HepG2 (cell line): ENCODE measurements around the gene RASSF4. TPM values are rescaled to one million over a fixed set of nuclear protein-coding genes. Genes with fewer than 3 reads are reported as not detected.

Experiments
- ARNT2 ChIP-seq: sonication (generic); formaldehyde crosslinking; IDR thresholded peaks from 2 replicates; pipeline ENCODE4 v1.8.0; 2022; ENCODE audit warnings: mild to moderate bottlenecking, low read depth, missing genetic modification reagents, moderate library complexity
- CENPT ChIP-seq: sonication (generic); formaldehyde crosslinking; IDR thresholded peaks from 2 replicates; pipeline ENCODE4 v1.8.0; 2022; ENCODE audit warnings: low read depth, mild to moderate bottlenecking, moderate library complexity, missing genetic modification reagents
- ETV5 ChIP-seq: IDR thresholded peaks from 2 replicates; pipeline ENCODE4 v1.6.1; 2018; ENCODE audit warnings: missing biosample characterization, missing genetic modification reagents, inconsistent platforms, borderline replicate concordance
- FOSL2 ChIP-seq: sonication (generic); formaldehyde crosslinking; IDR thresholded peaks from 2 replicates; pipeline ENCODE4 v1.4.0; 2020; ENCODE audit warnings: missing genetic modification reagents
- KLF6 ChIP-seq: IDR thresholded peaks from 2 replicates; pipeline ENCODE4 v1.8.0; 2016; ENCODE audit warnings: missing biosample characterization, missing genetic modification reagents
- NR2C2 ChIP-seq: sonication (generic); formaldehyde crosslinking; IDR thresholded peaks from 2 replicates; pipeline ENCODE4 v1.4.0; 2020; ENCODE audit warnings: missing genetic modification reagents, mild to moderate bottlenecking, moderate library complexity, borderline replicate concordance
- SNAI1 ChIP-seq: sonication (generic); formaldehyde crosslinking; IDR thresholded peaks from 2 replicates; pipeline ENCODE4 v1.5.0; 2020; ENCODE audit warnings: mild to moderate bottlenecking, missing genetic modification reagents, borderline replicate concordance
- STAG1 ChIP-seq: sonication (generic); formaldehyde crosslinking; IDR thresholded peaks from 2 replicates; pipeline ENCODE4 v1.4.0; 2020; ENCODE audit warnings: missing genetic modification reagents
- TCF7 ChIP-seq: sonication (generic); IDR thresholded peaks from 2 replicates; pipeline ENCODE4 v1.6.1; 2016; ENCODE audit warnings: antibody characterized with exemption, low read depth
- ZNF331 ChIP-seq: sonication (generic); formaldehyde crosslinking; IDR thresholded peaks from 2 replicates; pipeline ENCODE4 v1.4.0; 2020; ENCODE audit warnings: missing genetic modification reagents
- ZNF44 ChIP-seq: sonication (generic); formaldehyde crosslinking; IDR thresholded peaks from 2 replicates; pipeline ENCODE4 v1.5.1; 2020; ENCODE audit warnings: mild to moderate bottlenecking, missing genetic modification reagents
- ZNF709 ChIP-seq: sonication (generic); formaldehyde crosslinking; IDR thresholded peaks from 2 replicates; pipeline ENCODE4 v1.5.0; 2020; ENCODE audit warnings: mild to moderate bottlenecking, missing genetic modification reagents
- ZNF749 ChIP-seq: sonication (generic); formaldehyde crosslinking; IDR thresholded peaks from 2 replicates; pipeline ENCODE4 v1.8.0; 2022; ENCODE audit warnings: mild to moderate bottlenecking, missing genetic modification reagents, moderate library complexity, borderline replicate concordance
- polyA plus RNA-seq, 8 experiments: library from polyadenylated mRNA; depleted of rRNA in 3 of 8; stranded (reverse) in 7 of 8; unstranded in 1 of 8; fragments of >200 nt; fragmentation: Illumina TruSeq in 4 of 8; extraction: Trizol in 4 of 8; gene quantifications; 2 replicates each; pipeline versions ENCODE4 v1.2.1 to v1.2.3, GENCODE V29; 2011 to 2016; ENCODE audit warnings: low read depth in 4 of 8, missing spikeins in 1 of 8, mixed read lengths in 1 of 8; ENCODE audit not compliant: insufficient read depth in 1 of 8
- total RNA-seq, 5 experiments: library from RNA; depleted of rRNA; stranded (reverse); fragments of >200 nt; fragmentation: Illumina TruSeq; extraction: Trizol; gene quantifications; 2 replicates each; pipeline ENCODE4 v1.2.3, GENCODE V29; 2016; ENCODE audit warnings: low read depth in 1 of 5
- TF ChIP-seq, protein P1 (sequence below): sonication (generic); formaldehyde crosslinking; conservative IDR thresholded peaks from 2 replicates; pipeline ENCODE4 v1.5.0; 2020; ENCODE audit warnings: missing genetic modification reagents
- TF ChIP-seq, protein P2 (sequence below), 2 experiments: sonication (generic) in 1 of 2; formaldehyde crosslinking in 1 of 2; IDR thresholded peaks; 2 replicates each; pipeline versions ENCODE4 v1.4.0 to v1.6.1; 2016 to 2020; ENCODE audit warnings: borderline replicate concordance in 1 of 2, low read depth in 1 of 2, mild to moderate bottlenecking in 1 of 2, missing genetic modification reagents in 1 of 2
- TF ChIP-seq, protein P3 (sequence below): IDR thresholded peaks from 2 replicates; pipeline ENCODE4 v1.6.1; 2016; ENCODE audit warnings: missing compliant biosample characterization, missing genetic modification reagents, borderline replicate concordance
- TF ChIP-seq, protein P4 (sequence below): sonication (generic); formaldehyde crosslinking; IDR thresholded peaks from 2 replicates; pipeline ENCODE4 v1.5.0; 2020; ENCODE audit warnings: missing genetic modification reagents
- TF ChIP-seq, protein P5 (sequence below): IDR thresholded peaks from 2 replicates; pipeline ENCODE4 v1.6.1; 2016; ENCODE audit warnings: mild to moderate bottlenecking

RASSF4 gene
- total and polyA plus RNA-seq, 2 of the 13 experiments (the other 11 are each of a cell fraction or from before 2014, with no cell fraction given), result 34.0 to 51.7 TPM

DNA sequence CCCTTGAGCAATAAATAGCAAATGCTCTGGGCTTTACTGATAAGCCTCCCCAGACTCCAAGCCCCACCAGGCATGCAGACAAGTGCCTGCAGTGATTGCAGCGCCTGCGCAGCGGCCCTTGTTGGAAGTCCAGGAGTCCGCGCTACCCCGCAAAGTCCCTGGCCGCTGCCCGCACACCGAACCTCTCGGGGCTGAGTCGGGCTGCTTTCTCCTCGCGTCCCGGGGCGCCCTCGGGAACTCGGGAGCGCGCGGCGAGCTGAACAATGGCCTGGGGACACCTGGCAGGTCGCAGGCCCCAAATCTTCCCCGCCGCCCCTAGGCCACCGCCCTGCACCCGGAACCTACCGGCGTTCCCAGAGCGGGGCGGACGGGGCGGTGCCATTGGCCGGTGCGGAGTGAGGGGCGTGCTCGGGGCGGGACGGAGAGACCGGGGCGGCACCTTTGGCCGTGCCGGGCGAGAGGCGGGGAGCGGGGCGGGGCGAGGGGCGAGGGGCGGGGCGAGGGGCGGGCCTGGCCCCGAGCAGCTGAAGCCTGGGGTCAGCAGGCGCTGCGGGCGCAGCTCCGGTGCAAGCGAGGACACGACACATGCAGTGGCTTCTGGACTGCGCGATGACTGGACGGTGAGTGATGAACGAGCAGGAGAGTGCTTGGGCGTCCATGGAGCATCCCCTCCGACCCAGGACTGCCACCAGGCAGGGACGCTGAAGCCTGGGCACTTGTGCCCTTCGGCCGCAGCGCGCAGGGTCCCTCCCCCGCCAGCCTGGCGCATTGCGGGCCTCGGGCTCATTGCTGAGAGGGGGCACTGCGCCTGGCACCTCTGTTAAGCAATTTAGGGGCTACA is at the start of gene RASSF4 (continued):
- peak; percentile 82; the same call in 1 of the 2 replicates for TF ChIP-seq KLF6 (CRISPR knock-in tag)
- no peak for TF ChIP-seq STAG1
- TF ChIP-seq ZNF709 (CRISPR knock-in tag), result peak; percentile 75; the same call in 1 of the 2 replicates
- TF ChIP-seq ZNF331 (CRISPR knock-in tag), result no peak; the same call in 1 of the 2 replicates
- no peak for TF ChIP-seq CENPT (CRISPR knock-in tag)
- 0 out of 2 replicates have a peak, but pooled peaks have one; percentile 27 for TF ChIP-seq NR2C2 (CRISPR knock-in tag)
- TF ChIP-seq ZNF44 (CRISPR knock-in tag), result no peak
- TF ChIP-seq SNAI1, result 0 out of 2 replicates have a peak, but pooled peaks have one; percentile 53
- TF ChIP-seq, protein P1, sequence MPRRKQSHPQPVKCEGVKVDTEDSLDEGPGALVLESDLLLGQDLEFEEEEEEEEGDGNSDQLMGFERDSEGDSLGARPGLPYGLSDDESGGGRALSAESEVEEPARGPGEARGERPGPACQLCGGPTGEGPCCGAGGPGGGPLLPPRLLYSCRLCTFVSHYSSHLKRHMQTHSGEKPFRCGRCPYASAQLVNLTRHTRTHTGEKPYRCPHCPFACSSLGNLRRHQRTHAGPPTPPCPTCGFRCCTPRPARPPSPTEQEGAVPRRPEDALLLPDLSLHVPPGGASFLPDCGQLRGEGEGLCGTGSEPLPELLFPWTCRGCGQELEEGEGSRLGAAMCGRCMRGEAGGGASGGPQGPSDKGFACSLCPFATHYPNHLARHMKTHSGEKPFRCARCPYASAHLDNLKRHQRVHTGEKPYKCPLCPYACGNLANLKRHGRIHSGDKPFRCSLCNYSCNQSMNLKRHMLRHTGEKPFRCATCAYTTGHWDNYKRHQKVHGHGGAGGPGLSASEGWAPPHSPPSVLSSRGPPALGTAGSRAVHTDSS (CRISPR knock-in tag), result no peak
- TF ChIP-seq, protein P2, sequence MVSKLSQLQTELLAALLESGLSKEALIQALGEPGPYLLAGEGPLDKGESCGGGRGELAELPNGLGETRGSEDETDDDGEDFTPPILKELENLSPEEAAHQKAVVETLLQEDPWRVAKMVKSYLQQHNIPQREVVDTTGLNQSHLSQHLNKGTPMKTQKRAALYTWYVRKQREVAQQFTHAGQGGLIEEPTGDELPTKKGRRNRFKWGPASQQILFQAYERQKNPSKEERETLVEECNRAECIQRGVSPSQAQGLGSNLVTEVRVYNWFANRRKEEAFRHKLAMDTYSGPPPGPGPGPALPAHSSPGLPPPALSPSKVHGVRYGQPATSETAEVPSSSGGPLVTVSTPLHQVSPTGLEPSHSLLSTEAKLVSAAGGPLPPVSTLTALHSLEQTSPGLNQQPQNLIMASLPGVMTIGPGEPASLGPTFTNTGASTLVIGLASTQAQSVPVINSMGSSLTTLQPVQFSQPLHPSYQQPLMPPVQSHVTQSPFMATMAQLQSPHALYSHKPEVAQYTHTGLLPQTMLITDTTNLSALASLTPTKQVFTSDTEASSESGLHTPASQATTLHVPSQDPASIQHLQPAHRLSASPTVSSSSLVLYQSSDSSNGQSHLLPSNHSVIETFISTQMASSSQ (IDR thresholded peaks at IDR 0.05; ENCODE audit: low read depth), result no peak
- TF ChIP-seq, protein P2 (CRISPR knock-in tag; IDR thresholded peaks at IDR 0.05; ENCODE audit: borderline replicate concordance), result peak; percentile 59; the same call in 1 of the 2 replicates
- peak; percentile 45; the same call in 1 of the 2 replicates for TF ChIP-seq ETV5 (CRISPR knock-in tag)
- TF ChIP-seq, protein P3, sequence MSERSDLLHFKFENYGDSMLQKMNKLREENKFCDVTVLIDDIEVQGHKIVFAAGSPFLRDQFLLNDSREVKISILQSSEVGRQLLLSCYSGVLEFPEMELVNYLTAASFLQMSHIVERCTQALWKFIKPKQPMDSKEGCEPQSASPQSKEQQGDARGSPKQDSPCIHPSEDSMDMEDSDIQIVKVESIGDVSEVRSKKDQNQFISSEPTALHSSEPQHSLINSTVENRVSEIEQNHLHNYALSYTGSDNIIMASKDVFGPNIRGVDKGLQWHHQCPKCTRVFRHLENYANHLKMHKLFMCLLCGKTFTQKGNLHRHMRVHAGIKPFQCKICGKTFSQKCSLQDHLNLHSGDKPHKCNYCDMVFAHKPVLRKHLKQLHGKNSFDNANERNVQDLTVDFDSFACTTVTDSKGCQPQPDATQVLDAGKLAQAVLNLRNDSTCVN, result no peak
- TF ChIP-seq, protein P4, sequence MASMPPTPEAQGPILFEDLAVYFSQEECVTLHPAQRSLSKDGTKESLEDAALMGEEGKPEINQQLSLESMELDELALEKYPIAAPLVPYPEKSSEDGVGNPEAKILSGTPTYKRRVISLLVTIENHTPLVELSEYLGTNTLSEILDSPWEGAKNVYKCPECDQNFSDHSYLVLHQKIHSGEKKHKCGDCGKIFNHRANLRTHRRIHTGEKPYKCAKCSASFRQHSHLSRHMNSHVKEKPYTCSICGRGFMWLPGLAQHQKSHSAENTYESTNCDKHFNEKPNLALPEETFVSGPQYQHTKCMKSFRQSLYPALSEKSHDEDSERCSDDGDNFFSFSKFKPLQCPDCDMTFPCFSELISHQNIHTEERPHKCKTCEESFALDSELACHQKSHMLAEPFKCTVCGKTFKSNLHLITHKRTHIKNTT (CRISPR knock-in tag), result no peak
- peak; percentile 73 for TF ChIP-seq ARNT2
- TF ChIP-seq TCF7, result no peak
- peak; percentile 1; the same call in 1 of the 2 replicates for TF ChIP-seq FOSL2
- TF ChIP-seq ZNF749 (CRISPR knock-in tag), result 0 out of 2 replicates have a peak, but pooled peaks have one; percentile 28
- TF ChIP-seq, protein P5, sequence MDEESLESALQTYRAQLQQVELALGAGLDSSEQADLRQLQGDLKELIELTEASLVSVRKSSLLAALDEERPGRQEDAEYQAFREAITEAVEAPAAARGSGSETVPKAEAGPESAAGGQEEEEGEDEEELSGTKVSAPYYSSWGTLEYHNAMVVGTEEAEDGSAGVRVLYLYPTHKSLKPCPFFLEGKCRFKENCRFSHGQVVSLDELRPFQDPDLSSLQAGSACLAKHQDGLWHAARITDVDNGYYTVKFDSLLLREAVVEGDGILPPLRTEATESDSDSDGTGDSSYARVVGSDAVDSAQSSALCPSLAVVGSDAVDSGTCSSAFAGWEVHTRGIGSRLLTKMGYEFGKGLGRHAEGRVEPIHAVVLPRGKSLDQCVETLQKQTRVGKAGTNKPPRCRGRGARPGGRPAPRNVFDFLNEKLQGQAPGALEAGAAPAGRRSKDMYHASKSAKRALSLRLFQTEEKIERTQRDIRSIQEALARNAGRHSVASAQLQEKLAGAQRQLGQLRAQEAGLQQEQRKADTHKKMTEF (CRISPR knock-in tag), result peak; percentile 72; the same call in 1 of the 2 replicates
